Measurements from ENCODE around the gene FBXO31.

DNA sequence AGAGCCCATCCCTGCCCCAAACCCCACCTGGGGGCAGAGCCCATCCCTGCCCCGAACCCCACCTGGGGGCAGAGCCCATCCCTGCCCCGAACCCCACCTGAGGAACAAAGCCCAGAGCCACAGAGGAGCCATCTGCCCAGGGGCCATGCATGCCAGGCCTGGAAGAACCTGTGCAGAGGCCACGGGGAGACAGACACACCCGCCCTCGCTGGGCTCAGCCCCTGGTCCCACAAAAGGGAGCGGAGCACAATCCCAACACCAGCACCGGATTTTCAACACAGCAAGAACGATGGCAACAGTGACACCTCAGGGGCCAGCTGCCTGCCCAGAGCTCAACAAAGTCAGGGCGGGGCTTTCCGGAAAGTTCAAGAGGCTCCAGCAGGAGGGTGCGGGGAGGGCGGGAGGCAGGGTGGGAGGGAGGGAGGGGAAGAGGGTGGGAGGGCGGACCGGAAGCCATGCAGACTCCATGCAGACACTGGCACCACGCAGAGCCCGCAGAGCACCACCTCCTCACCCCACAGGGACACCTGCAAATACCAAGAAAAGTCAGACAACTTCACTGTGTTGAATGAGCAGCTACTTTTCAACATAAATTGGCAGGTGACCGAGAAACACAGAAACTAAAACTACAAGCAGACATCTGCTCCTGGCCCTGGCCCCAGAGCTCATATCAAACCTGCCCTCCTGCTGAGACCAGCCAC is 38.5 kb downstream of the FBXO31 start:
- TF ChIP-seq EZH2phosphoT487 (IDR thresholded peaks at IDR 0.05; ENCODE audit: insufficient read depth, low read depth), result no peak
- no peak for TF ChIP-seq EZH2 (IDR thresholded peaks at IDR 0.05; ENCODE audit: insufficient read depth, poor library complexity, severe bottlenecking)
